ENCODE measurements around the gene CRBN.

The CRBN gene

DNA sequence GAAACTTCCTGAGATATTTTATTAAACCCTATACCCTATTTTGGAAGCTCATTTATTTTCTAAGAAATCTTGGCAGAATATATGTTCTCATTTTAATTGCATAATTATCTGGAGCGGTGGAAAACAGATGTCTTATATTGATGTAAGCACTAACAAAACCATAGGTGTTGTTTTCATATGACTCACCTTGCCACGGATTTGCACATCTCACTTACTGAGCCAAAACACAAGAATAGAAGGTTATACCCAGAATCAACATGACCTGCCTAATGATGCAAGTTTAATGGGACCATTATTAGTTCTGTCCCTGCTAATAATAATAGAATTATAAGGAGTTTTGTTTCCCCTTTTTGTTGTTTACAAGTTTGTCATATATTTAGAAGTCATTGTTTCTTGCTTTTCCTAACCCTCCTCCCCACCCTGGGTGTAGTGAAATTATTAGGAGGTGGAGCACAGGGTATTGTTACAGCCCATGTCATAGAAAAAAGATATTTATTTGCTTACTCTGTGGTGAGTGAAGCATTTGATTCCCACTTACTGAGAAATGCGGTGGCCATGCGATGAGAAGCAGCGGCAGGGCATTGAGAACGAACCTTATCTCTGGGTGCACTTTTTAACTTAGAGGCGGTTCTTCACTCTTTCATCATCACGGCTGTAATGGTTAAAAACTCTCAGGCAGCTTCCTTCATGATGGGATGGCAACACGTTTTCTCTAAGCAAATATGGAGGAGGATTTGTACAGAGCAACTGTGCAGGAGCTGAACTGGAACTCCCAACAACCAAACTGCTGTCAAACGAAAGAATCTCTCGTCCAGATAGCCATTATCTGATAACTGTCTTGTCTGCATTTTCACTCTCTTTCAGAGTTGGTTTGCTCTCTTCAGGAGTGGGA, 69.8 kb downstream of the CRBN start:
- Mint-ChIP-seq H3K4me3 (no peak overlapping the region), H3K27ac (no peak overlapping the region)

DNA sequence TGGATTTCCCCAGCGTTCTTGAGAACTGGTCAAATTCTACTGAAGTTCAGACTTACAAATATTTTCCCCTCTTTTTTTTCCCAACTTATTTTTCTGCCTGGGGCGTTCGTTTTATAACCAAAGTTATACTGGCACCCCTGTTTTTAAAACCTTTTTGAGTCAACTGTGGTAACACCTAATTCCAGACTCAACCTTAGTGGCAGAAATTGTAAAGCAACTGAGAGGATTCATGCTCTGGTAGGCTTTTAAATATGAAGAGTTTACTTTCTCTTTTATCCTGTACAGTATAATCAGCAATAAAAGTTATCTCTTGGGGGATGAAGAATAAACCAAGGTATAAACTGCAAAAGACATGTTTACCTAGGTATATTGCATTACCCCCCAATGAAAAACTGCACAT, 71.6 kb downstream of the CRBN start:
- H3K4me3 Mint-ChIP-seq = no peak overlapping the region
- H3K27me3 Mint-ChIP-seq = peaks cover 16% of the 10 kb centered on the region
- H3K9me3 Mint-ChIP-seq = no peaks in the 10 kb centered on the region
- no peak overlapping the region for H3K27ac Mint-ChIP-seq
- peaks cover 21% of the 10 kb centered on the region for H3K4me1 Mint-ChIP-seq (ENCODE audit: low read depth)
- H3K36me3 Mint-ChIP-seq (ENCODE audit: low read depth) = no peaks in the 10 kb centered on the region

More for the DNA sequence above, 69.8 kb downstream of the CRBN start:
- peaks cover 13% of the 10 kb centered on the region for H3K27me3 Mint-ChIP-seq
- no peaks in the 10 kb centered on the region for H3K9me3 Mint-ChIP-seq
- H3K4me1 Mint-ChIP-seq (ENCODE audit: low read depth) = peaks cover 21% of the 10 kb centered on the region
- H3K36me3 Mint-ChIP-seq (ENCODE audit: low read depth) = no peaks in the 10 kb centered on the region

DNA sequence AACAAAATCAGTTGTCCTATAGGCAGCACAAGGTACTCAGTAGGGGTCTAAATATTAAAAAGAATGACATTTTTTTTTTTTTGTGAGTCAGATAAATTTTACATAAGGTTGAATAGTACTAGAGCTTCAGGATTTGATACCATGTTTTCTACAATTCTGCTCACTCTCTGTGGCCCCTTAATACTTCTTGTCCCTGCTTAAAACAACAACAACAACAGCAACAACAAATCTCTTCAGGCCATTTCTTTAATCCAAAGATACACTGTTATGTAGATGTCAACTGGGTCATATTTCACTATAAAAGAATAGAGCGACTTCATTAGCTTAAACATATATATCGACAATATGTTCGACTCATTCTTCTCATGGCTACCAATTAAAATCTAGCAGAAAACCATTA, 72.3 kb downstream of the CRBN start:
- Mint-ChIP-seq H3K36me3 (ENCODE audit: low read depth) (no peaks in the 10 kb centered on the region), H3K4me1 (ENCODE audit: low read depth) (peaks cover 21% of the 10 kb centered on the region), H3K27ac (peak overlapping the region; percentile 2), H3K4me3 (no peak overlapping the region), H3K9me3 (no peaks in the 10 kb centered on the region), H3K27me3 (peaks cover 16% of the 10 kb centered on the region)

- Mint-ChIP-seq H3K27ac (no peak overlapping the region), H3K4me1 (ENCODE audit: low read depth) (peaks cover 20% of the 10 kb centered on the region), H3K27me3 (peaks cover 16% of the 10 kb centered on the region), H3K9me3 (no peaks in the 10 kb centered on the region), H3K36me3 (ENCODE audit: low read depth) (no peaks in the 10 kb centered on the region), H3K4me3 (no peak overlapping the region)
Observed at GRCh38 chr3:3105815-3106214, 73.7 kb downstream of the CRBN start.

- Mint-ChIP-seq H3K9me3 (no peaks in the 10 kb centered on the region), H3K4me3 (no peak overlapping the region), H3K4me1 (ENCODE audit: low read depth) (peaks cover 14% of the 10 kb centered on the region), H3K27ac (no peak overlapping the region), H3K36me3 (ENCODE audit: low read depth) (no peaks in the 10 kb centered on the region), H3K27me3 (peaks cover 16% of the 10 kb centered on the region)
Observed at GRCh38 chr3:3105246-3105645, 74.2 kb downstream of the CRBN start.

GRCh38 chr3:3102751-3103150, 76.7 kb downstream of the CRBN start:
- Mint-ChIP-seq H3K9me3 (no peaks in the 10 kb centered on the region), H3K27ac (no peak overlapping the region), H3K4me3 (no peak overlapping the region), H3K27me3 (peaks cover 16% of the 10 kb centered on the region), H3K36me3 (ENCODE audit: low read depth) (no peaks in the 10 kb centered on the region), H3K4me1 (ENCODE audit: low read depth) (peaks cover 10% of the 10 kb centered on the region)

DNA sequence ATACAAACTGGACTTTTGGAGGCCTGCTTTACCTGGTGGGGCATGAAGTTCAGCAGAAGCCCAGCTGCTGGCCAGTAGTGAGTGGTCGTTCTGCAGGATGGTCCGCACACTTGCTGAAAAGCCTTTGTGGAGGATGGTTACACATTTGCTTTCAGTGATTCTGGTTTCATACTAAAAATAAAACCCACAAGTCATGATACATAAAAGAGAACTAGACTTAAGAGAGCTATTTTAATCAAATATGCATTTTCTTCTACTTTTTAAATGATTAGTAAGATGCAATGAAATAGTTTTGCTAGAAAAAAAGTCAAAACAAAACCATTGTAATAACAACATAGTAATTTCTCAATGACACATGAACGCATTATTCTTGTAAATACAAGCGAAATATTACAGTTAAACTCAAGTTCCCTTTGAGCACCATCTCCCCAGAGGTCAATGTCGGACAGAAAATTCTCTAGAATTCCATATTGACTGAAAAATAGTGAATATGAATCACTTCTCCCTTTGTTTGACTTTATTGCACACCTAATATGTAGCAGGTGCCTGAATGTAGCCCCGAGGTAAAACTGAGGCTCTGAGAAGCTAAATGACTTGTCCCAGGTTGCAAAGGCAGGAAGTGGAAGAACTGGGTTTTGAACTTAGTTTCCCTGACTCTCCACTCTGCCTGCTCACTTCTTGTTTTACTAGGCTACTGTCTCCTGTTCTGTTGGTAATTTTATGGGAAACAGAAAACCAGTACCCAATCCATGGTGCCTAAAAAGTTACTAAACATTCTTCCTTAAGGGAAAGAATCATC, 77.6 kb downstream of the CRBN start:
- H3K36me3 Mint-ChIP-seq (ENCODE audit: low read depth) = no peaks in the 10 kb centered on the region
- H3K4me3 Mint-ChIP-seq = no peak overlapping the region
- H3K27me3 Mint-ChIP-seq = peaks cover 13% of the 10 kb centered on the region
- H3K9me3 Mint-ChIP-seq = no peaks in the 10 kb centered on the region
- H3K4me1 Mint-ChIP-seq (ENCODE audit: low read depth) = peaks cover 4% of the 10 kb centered on the region
- no peak overlapping the region for H3K27ac Mint-ChIP-seq

All from stimulated activated naive CD8-positive, alpha-beta T cell treated with anti-CD3 and anti-CD28 coated beads, Interleukin-15, Interleukin-2, amounts not matched to agents 100 ng/mL and 50 ng/mL, for 24 hours (primary cell).